PC-9 (cell line): ENCODE results near the gene C5orf34. TPM values are rescaled to one million over a fixed set of nuclear protein-coding genes. Genes with fewer than 3 reads are reported as not detected.

Experiments
- BruUV-seq: library from RNA; stranded (reverse); fragments of 400-500 nt; replicated peaks from 2 replicates; lab custom pipeline; 2021; lab: Mats Ljungman, UMichigan
- CTCF ChIA-PET: fragments of 300-600 bp; sonication (Branson Sonifier 250); formaldehyde crosslinking; loops from one replicate; lab custom pipeline; 2022; ENCODE audit warnings: antibody characterized with exemption; lab: Charles Lee
- POLR2A ChIA-PET: fragments of 300-600 bp; sonication (Branson Sonifier 250); formaldehyde crosslinking; loops from one replicate; lab custom pipeline; 2022; ENCODE audit warnings: antibody characterized with exemption; ENCODE audit not compliant: unreplicated experiment; lab: Charles Lee
- DNase-seq, 2 experiments: peaks; one replicate each; pipeline versions ENCODE4 v3.0.0 to v3.0.0-alpha.2; 2015 to 2022; ENCODE audit warnings: mixed read lengths in 1 of 2
- H2AFZ ChIP-seq: fragments of 200-600 bp; sonication (generic); 2 replicates; pipeline ENCODE4 v1.8.1; 2017; ENCODE audit warnings: antibody characterized with exemption
- H3F3A ChIP-seq: fragments of 200-600 bp; sonication (generic); 2 replicates; pipeline ENCODE4 v1.8.1; 2017; ENCODE audit warnings: antibody characterized with exemption, mild to moderate bottlenecking, low read depth; ENCODE audit not compliant: insufficient read depth
- H3K27ac ChIP-seq: fragments of 200-600 bp; sonication (generic); 2 replicates; pipeline ENCODE4 v1.6.1; 2016; ENCODE audit warnings: mixed run types
- H3K27me3 ChIP-seq: fragments of 200-600 bp; sonication (generic); 2 replicates; pipeline ENCODE4 v1.6.1; 2016; ENCODE audit warnings: low read depth, mixed run types; ENCODE audit not compliant: insufficient read depth
- H3K36me3 ChIP-seq: fragments of 200-600 bp; sonication (generic); 2 replicates; pipeline ENCODE4 v1.6.1; 2016; ENCODE audit warnings: low read depth, mixed run types
- H3K4me1 ChIP-seq: fragments of 200-600 bp; sonication (generic); replicated peaks from 2 replicates; pipeline ENCODE4 v1.6.1; 2016; ENCODE audit warnings: mixed run types; ENCODE audit not compliant: insufficient read depth
- H3K4me2 ChIP-seq: fragments of 200-600 bp; sonication (generic); 2 replicates; pipeline ENCODE4 v1.6.1; 2017; ENCODE audit warnings: mixed run types
- H3K4me3 ChIP-seq: fragments of 200-600 bp; sonication (generic); 2 replicates; pipeline ENCODE4 v1.6.1; 2016; ENCODE audit warnings: mixed run types
- H3K79me2 ChIP-seq: fragments of 200-600 bp; sonication (generic); 2 replicates; pipeline ENCODE4 v1.6.1; 2017; ENCODE audit warnings: low read depth, mixed run types
- H3K9me2 ChIP-seq: fragments of 200-600 bp; sonication (generic); 2 replicates; pipeline ENCODE4 v1.8.1; 2017; ENCODE audit warnings: mild to moderate bottlenecking; ENCODE audit not compliant: insufficient read depth
- H3K9me3 ChIP-seq: fragments of 200-600 bp; sonication (generic); 2 replicates; pipeline ENCODE4 v1.8.1; 2016; ENCODE audit warnings: low read depth; ENCODE audit not compliant: insufficient read depth
- H4K20me1 ChIP-seq: fragments of 200-600 bp; sonication (generic); 2 replicates; pipeline ENCODE4 v1.8.1; 2017; ENCODE audit not compliant: insufficient read depth
- EZH2 ChIP-seq: fragments of 200-600 bp; sonication (generic); IDR thresholded peaks from 2 replicates; pipeline ENCODE4 v1.8.0; 2017; ENCODE audit warnings: antibody characterized with exemption, low read depth
- intact Hi-C: fragments of 100-400 bp; cut with micrococcal nuclease; formaldehyde crosslinking; loops from one replicate; pipeline ENCODE4 v1.10.0; 2022; ENCODE audit not compliant: unreplicated experiment
- total RNA-seq: library from RNA; stranded (reverse); gene quantifications from 2 replicates; pipeline ENCODE4 v1.2.3, GENCODE V29; 2021
- TF ChIP-seq, protein P1 (sequence below): fragments of 200-600 bp; sonication (generic); conservative IDR thresholded peaks from 2 replicates; pipeline ENCODE4 v1.6.1; 2017; ENCODE audit warnings: mixed run types, antibody characterized with exemption, mild to moderate bottlenecking, moderate library complexity

Gene C5orf34
- total RNA-seq, 1 experiment from 2014 or later, result 22.6 TPM

DNA sequence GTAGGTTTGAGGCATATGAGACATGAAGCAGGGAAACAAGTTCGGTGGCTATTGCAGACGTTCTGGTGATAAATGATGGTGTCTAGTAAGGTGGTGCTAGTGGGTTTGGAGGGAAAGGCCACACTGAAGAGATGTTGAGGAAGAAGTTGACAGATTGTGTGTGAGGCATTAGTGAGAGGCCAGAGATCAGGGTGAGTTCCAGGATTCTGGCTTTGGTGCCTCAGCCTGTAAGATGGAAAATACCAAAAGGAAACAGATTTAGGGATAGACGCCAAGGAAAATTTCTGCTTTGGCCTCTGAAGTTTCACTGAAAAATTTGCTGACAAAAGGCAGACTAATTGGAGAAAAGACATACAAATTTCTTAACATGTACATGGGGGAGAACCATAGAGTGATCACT is 48.4 kb upstream of the C5orf34 start:
- H3K9me3 ChIP-seq, result no peaks in the 10 kb centered on the region
- no peak for DNase-seq
- no peak overlapping the region for H3K4me2 ChIP-seq
- CTCF ChIA-PET, result no interaction called here
- POLR2A ChIA-PET, result no interaction called here
- H4K20me1 ChIP-seq, result no peaks in the 10 kb centered on the region
- H3K27ac ChIP-seq, result no peak overlapping the region
- H3K79me2 ChIP-seq, result no peaks in the 10 kb centered on the region
- H3K36me3 ChIP-seq, result no peaks in the 10 kb centered on the region
- no peak for TF ChIP-seq EZH2
- TF ChIP-seq, protein P1, sequence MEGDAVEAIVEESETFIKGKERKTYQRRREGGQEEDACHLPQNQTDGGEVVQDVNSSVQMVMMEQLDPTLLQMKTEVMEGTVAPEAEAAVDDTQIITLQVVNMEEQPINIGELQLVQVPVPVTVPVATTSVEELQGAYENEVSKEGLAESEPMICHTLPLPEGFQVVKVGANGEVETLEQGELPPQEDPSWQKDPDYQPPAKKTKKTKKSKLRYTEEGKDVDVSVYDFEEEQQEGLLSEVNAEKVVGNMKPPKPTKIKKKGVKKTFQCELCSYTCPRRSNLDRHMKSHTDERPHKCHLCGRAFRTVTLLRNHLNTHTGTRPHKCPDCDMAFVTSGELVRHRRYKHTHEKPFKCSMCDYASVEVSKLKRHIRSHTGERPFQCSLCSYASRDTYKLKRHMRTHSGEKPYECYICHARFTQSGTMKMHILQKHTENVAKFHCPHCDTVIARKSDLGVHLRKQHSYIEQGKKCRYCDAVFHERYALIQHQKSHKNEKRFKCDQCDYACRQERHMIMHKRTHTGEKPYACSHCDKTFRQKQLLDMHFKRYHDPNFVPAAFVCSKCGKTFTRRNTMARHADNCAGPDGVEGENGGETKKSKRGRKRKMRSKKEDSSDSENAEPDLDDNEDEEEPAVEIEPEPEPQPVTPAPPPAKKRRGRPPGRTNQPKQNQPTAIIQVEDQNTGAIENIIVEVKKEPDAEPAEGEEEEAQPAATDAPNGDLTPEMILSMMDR, result no peak
- peaks cover 3% of the 10 kb centered on the region; the same call in 1 of the 2 replicates for H3F3A ChIP-seq
- H3K9me2 ChIP-seq, result no peaks in the 10 kb centered on the region
- H3K27me3 ChIP-seq, result no peaks in the 10 kb centered on the region
- BruUV-seq, result no TSS peak
- intact Hi-C loops, result no loop called here
- no peak overlapping the region for H3K4me3 ChIP-seq
- no peak overlapping the region for H2AFZ ChIP-seq
- H3K4me1 ChIP-seq, result 0 out of 2 replicates have a peak, but pooled peaks cover 2% of the 10 kb centered on the region

DNA sequence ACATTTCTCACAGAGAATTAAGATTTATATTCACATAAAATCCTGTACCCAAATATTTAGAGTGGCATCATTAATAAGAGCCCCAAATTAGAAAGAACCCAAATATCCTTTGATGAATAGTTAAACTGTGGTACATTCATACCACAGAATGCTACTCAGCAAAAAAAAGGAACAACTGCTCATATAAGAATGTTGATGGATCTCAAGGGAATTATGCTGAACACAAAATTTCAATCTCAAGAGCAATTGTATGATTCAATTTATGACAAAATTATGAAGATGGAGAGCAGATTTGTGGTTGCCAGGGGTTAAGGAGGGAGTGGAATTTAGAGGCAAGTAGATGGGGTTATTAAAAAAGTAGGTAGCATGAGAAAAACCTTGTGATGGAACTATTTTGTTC is 46.4 kb upstream of the C5orf34 start:
- Histone ChIP-seq H3K4me1 (peaks cover 8% of the 10 kb centered on the region; the same call in 1 of the 2 replicates), H3K27me3 (no peaks in the 10 kb centered on the region), H3F3A (peaks cover 14% of the 10 kb centered on the region; the same call in 1 of the 2 replicates), H3K27ac (no peak overlapping the region), H4K20me1 (no peaks in the 10 kb centered on the region), H2AFZ (no peak overlapping the region), H3K4me3 (no peak overlapping the region), H3K9me2 (no peaks in the 10 kb centered on the region), H3K79me2 (peaks cover under 1% of the 10 kb centered on the region; the same call in 1 of the 2 replicates), H3K9me3 (no peaks in the 10 kb centered on the region), H3K36me3 (no peaks in the 10 kb centered on the region), H3K4me2 (no peak overlapping the region)
- POLR2A ChIA-PET, result interaction anchor here (0.7 kb wide), 1 partner anchor 91 kb away, joined by 5 read pairs; no protein-coding TSS in a partner anchor
- CTCF ChIA-PET, result no interaction called here
- TF ChIP-seq, protein P1, result no peak
- TF ChIP-seq EZH2, result no peak
- BruUV-seq, result no TSS peak
- no peak for DNase-seq
- intact Hi-C loops, result no loop called here

GRCh38 chr5:43560128-43560527 is 45.2 kb upstream of the C5orf34 start:
- Histone ChIP-seq H3K36me3 (peaks cover 6% of the 10 kb centered on the region; the same call in 1 of the 2 replicates), H3K27ac (no peak overlapping the region), H3K4me3 (no peak overlapping the region), H3K79me2 (peaks cover 13% of the 10 kb centered on the region), H3K9me3 (no peaks in the 10 kb centered on the region), H4K20me1 (peaks cover under 1% of the 10 kb centered on the region; the same call in 1 of the 2 replicates), H3K27me3 (no peaks in the 10 kb centered on the region), H3K4me2 (no peak overlapping the region), H3K4me1 (peaks cover 15% of the 10 kb centered on the region), H3K9me2 (no peaks in the 10 kb centered on the region), H3F3A (peaks cover 18% of the 10 kb centered on the region; the same call in 1 of the 2 replicates), H2AFZ (no peak overlapping the region)
- intact Hi-C loops, result no loop called here
- CTCF ChIA-PET, result interaction anchor here (1.3 kb wide), 1 partner anchor 71 kb away, joined by 3 read pairs; no protein-coding TSS in a partner anchor
- peak; percentile 43 to 50 for DNase-seq
- POLR2A ChIA-PET, result interaction anchor here (0.6 to 0.7 kb wide), 2 partner anchors 9 to 44 kb away, joined by 3 to 4 read pairs; no protein-coding TSS in a partner anchor
- TF ChIP-seq, protein P1, result no peak
- no TSS peak for BruUV-seq
